HepG2 (cell line): ENCODE data around the gene SLC29A3. TPM values are rescaled to one million over a fixed set of nuclear protein-coding genes. Genes with fewer than 3 reads are reported as not detected.

ENCODE experiments used
- CEBPB ChIP-seq: IDR thresholded peaks from 2 replicates; pipeline ENCODE4 v1.6.1; 2011; ENCODE audit warnings: low read depth, low read length, improper control_type of control experiment, borderline replicate concordance
- DBP ChIP-seq: sonication (generic); formaldehyde crosslinking; IDR thresholded peaks from 2 replicates; pipeline ENCODE4 v1.4.0; 2020; ENCODE audit warnings: missing genetic modification reagents; ENCODE audit errors: not compliant biosample characterization
- ETV5 ChIP-seq: IDR thresholded peaks from 2 replicates; pipeline ENCODE4 v1.6.1; 2018; ENCODE audit warnings: missing biosample characterization, missing genetic modification reagents, inconsistent platforms, borderline replicate concordance
- GFI1 ChIP-seq: sonication (generic); formaldehyde crosslinking; IDR thresholded peaks from 2 replicates; pipeline ENCODE4 v1.5.0; 2020; ENCODE audit warnings: missing genetic modification reagents, mild to moderate bottlenecking, borderline replicate concordance
- HINFP ChIP-seq: sonication (generic); formaldehyde crosslinking; IDR thresholded peaks from 2 replicates; pipeline ENCODE4 v1.4.0; 2020; ENCODE audit warnings: low read depth, mild to moderate bottlenecking, missing genetic modification reagents
- LCORL ChIP-seq, 2 experiments: fragments of 450-650 bp in 1 of 2; sonication (generic) in 1 of 2; formaldehyde crosslinking in 1 of 2; IDR thresholded peaks; 2 replicates each; pipeline versions ENCODE4 v1.5.0 to v1.6.1; 2017 to 2020; ENCODE audit warnings: antibody characterized with exemption in 1 of 2, missing genetic modification reagents in 1 of 2
- NBN ChIP-seq: fragments of 450-650 bp; conservative IDR thresholded peaks from 2 replicates; pipeline ENCODE4 v1.6.1; 2017
- NCOA2 ChIP-seq: sonication (generic); formaldehyde crosslinking; IDR thresholded peaks from 2 replicates; pipeline ENCODE4 v1.8.0; 2022; ENCODE audit warnings: inconsistent platforms
- NR1H2 ChIP-seq: sonication (generic); formaldehyde crosslinking; IDR thresholded peaks from 2 replicates; pipeline ENCODE4 v1.8.1; 2022; ENCODE audit warnings: low read depth, missing genetic modification reagents, borderline replicate concordance
- SALL1 ChIP-seq: sonication (generic); formaldehyde crosslinking; IDR thresholded peaks from 2 replicates; pipeline ENCODE4 v1.8.0; 2022; ENCODE audit warnings: mild to moderate bottlenecking, missing genetic modification reagents
- SMARCE1 ChIP-seq: fragments of 450-650 bp; IDR thresholded peaks from 2 replicates; pipeline ENCODE4 v1.6.1; 2017; ENCODE audit warnings: borderline replicate concordance
- ZNF12 ChIP-seq: sonication (generic); formaldehyde crosslinking; IDR thresholded peaks from 2 replicates; pipeline ENCODE4 v1.5.0; 2020; ENCODE audit warnings: missing genetic modification reagents
- polyA plus RNA-seq, 8 experiments: library from polyadenylated mRNA; depleted of rRNA in 3 of 8; stranded (reverse) in 7 of 8; unstranded in 1 of 8; fragments of >200 nt; fragmentation: Illumina TruSeq in 4 of 8; extraction: Trizol in 4 of 8; gene quantifications; 2 replicates each; pipeline versions ENCODE4 v1.2.1 to v1.2.3, GENCODE V29; 2011 to 2016; ENCODE audit warnings: low read depth in 4 of 8, missing spikeins in 1 of 8, mixed read lengths in 1 of 8; ENCODE audit not compliant: insufficient read depth in 1 of 8
- total RNA-seq, 5 experiments: library from RNA; depleted of rRNA; stranded (reverse); fragments of >200 nt; fragmentation: Illumina TruSeq; extraction: Trizol; gene quantifications; 2 replicates each; pipeline ENCODE4 v1.2.3, GENCODE V29; 2016; ENCODE audit warnings: low read depth in 1 of 5
- TF ChIP-seq, protein P1 (sequence below): sonication (generic); formaldehyde crosslinking; IDR thresholded peaks from 2 replicates; pipeline ENCODE4 v1.4.0; 2020; ENCODE audit warnings: low read depth, missing genetic modification reagents
- TF ChIP-seq, protein P2 (sequence below): IDR thresholded peaks from 2 replicates; pipeline ENCODE4 v1.6.1; 2016; ENCODE audit warnings: low read depth, missing genetic modification reagents, missing compliant biosample characterization
- TF ChIP-seq, protein P3 (sequence below): fragments of 450-650 bp; IDR thresholded peaks from 2 replicates; pipeline ENCODE4 v1.6.1; 2016

The SLC29A3 gene
- total and polyA plus RNA-seq, 2 of the 13 experiments (the other 11 are each of a cell fraction or from before 2014, with no cell fraction given): 8.6 to 11.8 TPM

DNA sequence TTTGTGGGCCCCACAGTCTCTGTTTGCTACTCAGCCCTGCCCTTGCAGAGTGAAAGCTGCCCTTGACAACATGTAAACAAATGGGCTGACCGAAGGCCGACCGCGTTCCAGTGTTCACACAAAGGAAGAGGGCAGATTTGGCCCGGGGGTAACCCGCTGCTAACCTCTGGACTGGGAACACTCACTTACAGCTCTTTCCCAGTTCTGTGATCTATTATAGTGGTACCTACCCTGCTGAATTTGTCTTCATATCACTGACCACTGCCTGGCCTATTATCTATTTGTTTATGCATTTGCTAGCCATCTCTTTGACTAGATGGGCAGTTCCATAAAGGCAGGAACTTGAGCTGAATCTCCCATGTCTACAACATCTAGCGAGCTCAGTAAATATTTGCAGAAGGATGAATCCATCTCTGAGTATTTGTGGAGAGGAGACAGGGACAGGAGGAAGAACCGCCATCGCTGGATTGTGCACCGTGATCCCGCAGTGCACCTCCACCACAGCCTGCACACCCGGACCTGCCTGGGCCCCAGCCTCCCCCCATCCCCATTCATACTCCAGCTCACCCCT, 15.2 kb downstream of the SLC29A3 start (continued):
- TF ChIP-seq, protein P1, sequence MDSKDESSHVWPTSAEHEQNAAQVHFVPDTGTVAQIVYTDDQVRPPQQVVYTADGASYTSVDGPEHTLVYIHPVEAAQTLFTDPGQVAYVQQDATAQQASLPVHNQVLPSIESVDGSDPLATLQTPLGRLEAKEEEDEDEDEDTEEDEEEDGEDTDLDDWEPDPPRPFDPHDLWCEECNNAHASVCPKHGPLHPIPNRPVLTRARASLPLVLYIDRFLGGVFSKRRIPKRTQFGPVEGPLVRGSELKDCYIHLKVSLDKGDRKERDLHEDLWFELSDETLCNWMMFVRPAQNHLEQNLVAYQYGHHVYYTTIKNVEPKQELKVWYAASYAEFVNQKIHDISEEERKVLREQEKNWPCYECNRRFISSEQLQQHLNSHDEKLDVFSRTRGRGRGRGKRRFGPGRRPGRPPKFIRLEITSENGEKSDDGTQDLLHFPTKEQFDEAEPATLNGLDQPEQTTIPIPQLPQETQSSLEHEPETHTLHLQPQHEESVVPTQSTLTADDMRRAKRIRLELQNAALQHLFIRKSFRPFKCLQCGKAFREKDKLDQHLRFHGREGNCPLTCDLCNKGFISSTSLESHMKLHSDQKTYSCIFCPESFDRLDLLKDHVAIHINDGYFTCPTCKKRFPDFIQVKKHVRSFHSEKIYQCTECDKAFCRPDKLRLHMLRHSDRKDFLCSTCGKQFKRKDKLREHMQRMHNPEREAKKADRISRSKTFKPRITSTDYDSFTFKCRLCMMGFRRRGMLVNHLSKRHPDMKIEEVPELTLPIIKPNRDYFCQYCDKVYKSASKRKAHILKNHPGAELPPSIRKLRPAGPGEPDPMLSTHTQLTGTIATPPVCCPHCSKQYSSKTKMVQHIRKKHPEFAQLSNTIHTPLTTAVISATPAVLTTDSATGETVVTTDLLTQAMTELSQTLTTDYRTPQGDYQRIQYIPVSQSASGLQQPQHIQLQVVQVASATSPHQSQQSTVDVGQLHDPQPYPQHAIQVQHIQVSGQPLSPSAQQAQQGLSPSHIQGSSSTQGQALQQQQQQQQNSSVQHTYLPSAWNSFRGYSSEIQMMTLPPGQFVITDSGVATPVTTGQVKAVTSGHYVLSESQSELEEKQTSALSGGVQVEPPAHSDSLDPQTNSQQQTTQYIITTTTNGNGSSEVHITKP (CRISPR knock-in tag): peak; percentile 85; the same call in 1 of the 2 replicates
- no peak for TF ChIP-seq CEBPB
- TF ChIP-seq NBN: no peak
- peak; percentile 73 for TF ChIP-seq NCOA2 (CRISPR knock-in tag)
- no peak for TF ChIP-seq NR1H2
- no peak for TF ChIP-seq DBP
- peak; percentile 86 for TF ChIP-seq SALL1
- TF ChIP-seq ETV5 (CRISPR knock-in tag): peak; percentile 32; the same call in 1 of the 2 replicates
- TF ChIP-seq, protein P2, sequence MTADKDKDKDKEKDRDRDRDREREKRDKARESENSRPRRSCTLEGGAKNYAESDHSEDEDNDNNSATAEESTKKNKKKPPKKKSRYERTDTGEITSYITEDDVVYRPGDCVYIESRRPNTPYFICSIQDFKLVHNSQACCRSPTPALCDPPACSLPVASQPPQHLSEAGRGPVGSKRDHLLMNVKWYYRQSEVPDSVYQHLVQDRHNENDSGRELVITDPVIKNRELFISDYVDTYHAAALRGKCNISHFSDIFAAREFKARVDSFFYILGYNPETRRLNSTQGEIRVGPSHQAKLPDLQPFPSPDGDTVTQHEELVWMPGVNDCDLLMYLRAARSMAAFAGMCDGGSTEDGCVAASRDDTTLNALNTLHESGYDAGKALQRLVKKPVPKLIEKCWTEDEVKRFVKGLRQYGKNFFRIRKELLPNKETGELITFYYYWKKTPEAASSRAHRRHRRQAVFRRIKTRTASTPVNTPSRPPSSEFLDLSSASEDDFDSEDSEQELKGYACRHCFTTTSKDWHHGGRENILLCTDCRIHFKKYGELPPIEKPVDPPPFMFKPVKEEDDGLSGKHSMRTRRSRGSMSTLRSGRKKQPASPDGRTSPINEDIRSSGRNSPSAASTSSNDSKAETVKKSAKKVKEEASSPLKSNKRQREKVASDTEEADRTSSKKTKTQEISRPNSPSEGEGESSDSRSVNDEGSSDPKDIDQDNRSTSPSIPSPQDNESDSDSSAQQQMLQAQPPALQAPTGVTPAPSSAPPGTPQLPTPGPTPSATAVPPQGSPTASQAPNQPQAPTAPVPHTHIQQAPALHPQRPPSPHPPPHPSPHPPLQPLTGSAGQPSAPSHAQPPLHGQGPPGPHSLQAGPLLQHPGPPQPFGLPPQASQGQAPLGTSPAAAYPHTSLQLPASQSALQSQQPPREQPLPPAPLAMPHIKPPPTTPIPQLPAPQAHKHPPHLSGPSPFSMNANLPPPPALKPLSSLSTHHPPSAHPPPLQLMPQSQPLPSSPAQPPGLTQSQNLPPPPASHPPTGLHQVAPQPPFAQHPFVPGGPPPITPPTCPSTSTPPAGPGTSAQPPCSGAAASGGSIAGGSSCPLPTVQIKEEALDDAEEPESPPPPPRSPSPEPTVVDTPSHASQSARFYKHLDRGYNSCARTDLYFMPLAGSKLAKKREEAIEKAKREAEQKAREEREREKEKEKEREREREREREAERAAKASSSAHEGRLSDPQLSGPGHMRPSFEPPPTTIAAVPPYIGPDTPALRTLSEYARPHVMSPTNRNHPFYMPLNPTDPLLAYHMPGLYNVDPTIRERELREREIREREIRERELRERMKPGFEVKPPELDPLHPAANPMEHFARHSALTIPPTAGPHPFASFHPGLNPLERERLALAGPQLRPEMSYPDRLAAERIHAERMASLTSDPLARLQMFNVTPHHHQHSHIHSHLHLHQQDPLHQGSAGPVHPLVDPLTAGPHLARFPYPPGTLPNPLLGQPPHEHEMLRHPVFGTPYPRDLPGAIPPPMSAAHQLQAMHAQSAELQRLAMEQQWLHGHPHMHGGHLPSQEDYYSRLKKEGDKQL: 0 out of 2 replicates have a peak, but pooled peaks have one; percentile 9
- TF ChIP-seq LCORL (IDR thresholded peaks at IDR 0.05): no peak
- peak; percentile 98 for TF ChIP-seq LCORL (CRISPR knock-in tag; IDR thresholded peaks at IDR 0.05)
- no peak for TF ChIP-seq SMARCE1
- no peak for TF ChIP-seq HINFP
- TF ChIP-seq, protein P3, sequence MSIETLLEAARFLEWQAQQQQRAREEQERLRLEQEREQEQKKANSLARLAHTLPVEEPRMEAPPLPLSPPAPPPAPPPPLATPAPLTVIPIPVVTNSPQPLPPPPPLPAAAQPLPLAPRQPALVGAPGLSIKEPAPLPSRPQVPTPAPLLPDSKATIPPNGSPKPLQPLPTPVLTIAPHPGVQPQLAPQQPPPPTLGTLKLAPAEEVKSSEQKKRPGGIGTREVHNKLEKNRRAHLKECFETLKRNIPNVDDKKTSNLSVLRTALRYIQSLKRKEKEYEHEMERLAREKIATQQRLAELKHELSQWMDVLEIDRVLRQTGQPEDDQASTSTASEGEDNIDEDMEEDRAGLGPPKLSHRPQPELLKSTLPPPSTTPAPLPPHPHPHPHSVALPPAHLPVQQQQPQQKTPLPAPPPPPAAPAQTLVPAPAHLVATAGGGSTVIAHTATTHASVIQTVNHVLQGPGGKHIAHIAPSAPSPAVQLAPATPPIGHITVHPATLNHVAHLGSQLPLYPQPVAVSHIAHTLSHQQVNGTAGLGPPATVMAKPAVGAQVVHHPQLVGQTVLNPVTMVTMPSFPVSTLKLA: no peak
- no peak for TF ChIP-seq ZNF12 (CRISPR knock-in tag)
- peak; percentile 73 for TF ChIP-seq GFI1 (CRISPR knock-in tag)
